Measurements from ENCODE around the gene HSP90B1.

Gene HSP90B1

GRCh38 chr12:103929784-103930033 lies 501 bp upstream of the HSP90B1 start:
- no peak for DNase-seq (ENCODE audit: low spot score)

GRCh38 chr12:103930787-103931735 lies 851 bp downstream of the HSP90B1 start:
- peak; percentile 13 for DNase-seq (ENCODE audit: low spot score)

GRCh38 chr12:103933237-103933636 lies 3.0 kb downstream of the HSP90B1 start:
- DNase-seq (ENCODE audit: low spot score) = no peak

GRCh38 chr12:103936679-103937078 lies 6.5 kb downstream of the HSP90B1 start:
- no peak for DNase-seq (ENCODE audit: low spot score)

- DNase-seq (ENCODE audit: low spot score) = no peak
Measured at GRCh38 chr12:103944964-103945363, 14.8 kb downstream of the HSP90B1 start.

- DNase-seq (ENCODE audit: low spot score) = no peak
Measured at GRCh38 chr12:103947871-103948555, 17.8 kb downstream of the HSP90B1 start.

- DNase-seq (ENCODE audit: low spot score) = no peak
Measured at GRCh38 chr12:103948746-103949406, 18.7 kb downstream of the HSP90B1 start.

- DNase-seq (ENCODE audit: low spot score) = no peak
Measured at GRCh38 chr12:103952497-103952896, 22.3 kb downstream of the HSP90B1 start.

GRCh38 chr12:103955811-103956508 lies 25.8 kb downstream of the HSP90B1 start:
- DNase-seq (ENCODE audit: low spot score) = peak; percentile 11

- no peak for DNase-seq (ENCODE audit: low spot score)
Measured at GRCh38 chr12:103956509-103957027, 26.4 kb downstream of the HSP90B1 start.

GRCh38 chr12:103957865-103958388 lies 27.7 kb downstream of the HSP90B1 start:
- no peak for DNase-seq (ENCODE audit: low spot score)

- DNase-seq (ENCODE audit: low spot score) = no peak
Measured at GRCh38 chr12:103958621-103959020, 28.4 kb downstream of the HSP90B1 start.

GRCh38 chr12:103960616-103961227 lies 30.5 kb downstream of the HSP90B1 start:
- no peak for DNase-seq (ENCODE audit: low spot score)

GRCh38 chr12:103962493-103962892 lies 32.3 kb downstream of the HSP90B1 start:
- no peak for DNase-seq (ENCODE audit: low spot score)

GRCh38 chr12:103964805-103965204 lies 34.6 kb downstream of the HSP90B1 start:
- peak; percentile 11 for DNase-seq (ENCODE audit: low spot score)

- no peak for DNase-seq (ENCODE audit: low spot score)
Measured at GRCh38 chr12:103965255-103965589, 35.0 kb downstream of the HSP90B1 start.

GRCh38 chr12:103965590-103966504 lies 35.6 kb downstream of the HSP90B1 start, which contains the start of gene TDG:
TSS of gene TDG (plus strand) at chr12:103965872. CDS start at chr12:103966038, 166 bp downstream.
- peak; percentile 97 for DNase-seq (ENCODE audit: low spot score)

GRCh38 chr12:103966736-103967135 lies 36.5 kb downstream of the HSP90B1 start:
- no peak for DNase-seq (ENCODE audit: low spot score)

- DNase-seq (ENCODE audit: low spot score) = no peak
Measured at GRCh38 chr12:103969391-103969790, 39.2 kb downstream of the HSP90B1 start.

- DNase-seq (ENCODE audit: low spot score) = no peak
Measured at GRCh38 chr12:103973909-103974308, 43.7 kb downstream of the HSP90B1 start.

Data from kidney capillary endothelial cell (primary cell).